Skin epidermis (tissue), 12 donors: ENCODE results near the gene DCAF4.

ENCODE experiments used
- H3K27ac ChIP-seq, 21 experiments: fragments of 200-600 bp; sonication (generic) in 11 of 21; one replicate each; pipeline ENCODE4 v1.5.0; 2020; ENCODE audit warnings: mild to moderate bottlenecking in 3 of 21, inconsistent platforms in 2 of 21, moderate library complexity in 2 of 21
- H3K4me3 ChIP-seq, 7 experiments: fragments of 200-600 bp; sonication (generic) in 2 of 7; one replicate each; pipeline ENCODE4 v1.5.0; 2020; ENCODE audit warnings: inconsistent platforms in 2 of 7, mild to moderate bottlenecking in 2 of 7, moderate library complexity in 1 of 7

Gene DCAF4

GRCh38 chr14:72926292-72927028, at the start of gene DCAF4:
Gene DCAF4 (plus strand): TSS chr14:72926464. CDS start chr14:72937979, 11,515 bp downstream.
- H3K27ac ChIP-seq, result peak within 1 kb of the TSS in 20 of 21 experiments; percentile 14 to 90 (median 79)
- peak within 1 kb of the TSS; percentile 51 to 91 (median 74) for H3K4me3 ChIP-seq

GRCh38 chr14:72876710-72877063, 49.6 kb upstream of the DCAF4 start:
- H3K4me3 ChIP-seq, result no peak overlapping the region
- no peak overlapping the region for H3K27ac ChIP-seq

GRCh38 chr14:72878746-72879145, 47.5 kb upstream of the DCAF4 start:
- Histone ChIP-seq H3K27ac (no peak overlapping the region), H3K4me3 (no peak overlapping the region)

GRCh38 chr14:72879431-72879830, 46.8 kb upstream of the DCAF4 start:
- Histone ChIP-seq H3K27ac (no peak overlapping the region), H3K4me3 (no peak overlapping the region)

GRCh38 chr14:72880164-72880563, 46.1 kb upstream of the DCAF4 start:
- Histone ChIP-seq H3K4me3 (no peak overlapping the region), H3K27ac (no peak overlapping the region)

- no peak overlapping the region for H3K4me3 ChIP-seq
- no peak overlapping the region for H3K27ac ChIP-seq
Measured at GRCh38 chr14:72880820-72881219, 45.4 kb upstream of the DCAF4 start.

- Histone ChIP-seq H3K27ac (no peak overlapping the region), H3K4me3 (no peak overlapping the region)
Measured at GRCh38 chr14:72881543-72881942, 44.7 kb upstream of the DCAF4 start.

- H3K4me3 ChIP-seq, result no peak overlapping the region
- no peak overlapping the region for H3K27ac ChIP-seq
Measured at GRCh38 chr14:72882047-72882446, 44.2 kb upstream of the DCAF4 start.

- Histone ChIP-seq H3K4me3 (no peak overlapping the region), H3K27ac (no peak overlapping the region)
Measured at GRCh38 chr14:72882463-72882862, 43.8 kb upstream of the DCAF4 start.

- Histone ChIP-seq H3K4me3 (no peak overlapping the region), H3K27ac (no peak overlapping the region)
Measured at GRCh38 chr14:72883109-72883508, 43.2 kb upstream of the DCAF4 start.

GRCh38 chr14:72883961-72884360, 42.3 kb upstream of the DCAF4 start:
- Histone ChIP-seq H3K27ac (no peak overlapping the region), H3K4me3 (no peak overlapping the region)

- Histone ChIP-seq H3K4me3 (no peak overlapping the region), H3K27ac (no peak overlapping the region)
Measured at GRCh38 chr14:72884386-72884785, 41.9 kb upstream of the DCAF4 start.

GRCh38 chr14:72887514-72887913, 38.8 kb upstream of the DCAF4 start:
- Histone ChIP-seq H3K4me3 (no peak overlapping the region), H3K27ac (no peak overlapping the region)

GRCh38 chr14:72888192-72888591, 38.1 kb upstream of the DCAF4 start:
- no peak overlapping the region for H3K4me3 ChIP-seq
- H3K27ac ChIP-seq, result no peak overlapping the region

GRCh38 chr14:72888636-72889201, 37.5 kb upstream of the DCAF4 start:
- Histone ChIP-seq H3K27ac (no peak overlapping the region), H3K4me3 (no peak overlapping the region)

- H3K27ac ChIP-seq, result no peak overlapping the region
Measured at GRCh38 chr14:72889366-72889765, 36.9 kb upstream of the DCAF4 start.

GRCh38 chr14:72891666-72892102, 34.6 kb upstream of the DCAF4 start:
- H3K27ac ChIP-seq, result no peak overlapping the region
- peak overlapping the region; percentile 56 to 82 (median 73) for H3K4me3 ChIP-seq

More at GRCh38 chr14:72889366-72889765, 36.9 kb upstream of the DCAF4 start:
- H3K4me3 ChIP-seq, result no peak overlapping the region

GRCh38 chr14:72892103-72892878, 34.0 kb upstream of the DCAF4 start:
- peak overlapping the region; percentile 56 to 82 (median 73) for H3K4me3 ChIP-seq
- H3K27ac ChIP-seq, result no peak overlapping the region

GRCh38 chr14:72892879-72893635, 33.2 kb upstream of the DCAF4 start:
- H3K4me3 ChIP-seq, result peak overlapping the region; percentile 56 to 82 (median 73)

More at GRCh38 chr14:72892879-72893635, 33.2 kb upstream of the DCAF4 start:
- H3K27ac ChIP-seq, result peak overlapping the region in 2 of 21 experiments; percentile 22 to 59
